PC-3 (cell line): ENCODE data around the gene SDK2. TPM values are rescaled to one million over a fixed set of nuclear protein-coding genes. Genes with fewer than 3 reads are reported as not detected.

Source experiments
- ATAC-seq: fragments of 200-7000 bp; cut with Tn5 transposase; 2 replicates; pipeline ENCODE4 v1.9.1; 2020; ENCODE audit warnings: mild to moderate bottlenecking, moderate library complexity
- BruUV-seq: library from RNA; stranded (reverse); fragments of 400-500 nt; replicated peaks from 2 replicates; lab custom pipeline; 2021; lab: Mats Ljungman, UMichigan
- CTCF ChIA-PET: fragments of 300-600 bp; sonication (Branson Sonifier 250); formaldehyde crosslinking; loops from one replicate; lab custom pipeline; 2022; ENCODE audit warnings: antibody characterized with exemption; lab: Charles Lee
- POLR2A ChIA-PET: fragments of 300-600 bp; sonication (Branson Sonifier 250); formaldehyde crosslinking; loops from one replicate; lab custom pipeline; 2022; ENCODE audit warnings: antibody characterized with exemption; ENCODE audit not compliant: unreplicated experiment; lab: Charles Lee
- DNase-seq: peaks from one replicate; pipeline ENCODE4 v3.0.0-alpha.2; 2015
- H2AFZ ChIP-seq: fragments of 300-600 bp; sonication (generic); 2 replicates; pipeline ENCODE4 v1.6.0; 2016; ENCODE audit warnings: antibody characterized with exemption, low read length
- H3F3A ChIP-seq: fragments of 300-600 bp; sonication (generic); one replicate; pipeline ENCODE4 v1.6.0; 2017; ENCODE audit warnings: antibody characterized with exemption, low read length, control low read depth, mild to moderate bottlenecking; ENCODE audit not compliant: unreplicated experiment
- H3K27ac ChIP-seq: fragments of 300-600 bp; sonication (generic); 2 replicates; pipeline ENCODE4 v1.5.1; 2016; ENCODE audit warnings: mild to moderate bottlenecking, low read length
- H3K27me3 ChIP-seq: fragments of 300-600 bp; sonication (generic); 2 replicates; pipeline ENCODE4 v1.6.1; 2016; ENCODE audit warnings: low read length, mixed read lengths
- H3K36me3 ChIP-seq: fragments of 300-600 bp; sonication (generic); 2 replicates; pipeline ENCODE4 v1.6.1; 2016; ENCODE audit warnings: low read depth, mixed run types, low read length, mixed read lengths
- H3K4me1 ChIP-seq: fragments of 300-600 bp; sonication (generic); 2 replicates; pipeline ENCODE4 v1.5.1; 2016; ENCODE audit warnings: low read length; ENCODE audit not compliant: insufficient read depth
- H3K4me2 ChIP-seq: fragments of 300-600 bp; sonication (generic); 2 replicates; pipeline ENCODE4 v1.6.0; 2016; ENCODE audit warnings: low read length
- H3K4me3 ChIP-seq: fragments of 300-600 bp; sonication (generic); 2 replicates; pipeline ENCODE4 v1.5.1; 2016; ENCODE audit warnings: mild to moderate bottlenecking, low read length, mixed read lengths
- H3K79me2 ChIP-seq: fragments of 300-600 bp; sonication (generic); 2 replicates; pipeline ENCODE4 v1.6.1; 2017; ENCODE audit warnings: low read length, mixed read lengths
- H3K9ac ChIP-seq: fragments of 300-600 bp; sonication (generic); 2 replicates; pipeline ENCODE4 v1.6.0; 2016; ENCODE audit warnings: mild to moderate bottlenecking, low read length
- H3K9me2 ChIP-seq: fragments of 300-600 bp; sonication (generic); replicated peaks from 2 replicates; pipeline ENCODE4 v1.6.1; 2016; ENCODE audit warnings: mixed run types, low read length, mixed read lengths
- H3K9me3 ChIP-seq: fragments of 300-600 bp; sonication (generic); 2 replicates; pipeline ENCODE4 v1.6.1; 2016; ENCODE audit warnings: low read length, mixed read lengths
- H4K20me1 ChIP-seq: fragments of 300-600 bp; sonication (generic); 2 replicates; pipeline ENCODE4 v1.6.1; 2016; ENCODE audit warnings: low read length, mixed read lengths
- EZH2 ChIP-seq: fragments of 300-600 bp; sonication (generic); IDR thresholded peaks from one replicate; pipeline ENCODE4 v1.6.1; 2017; ENCODE audit warnings: antibody characterized with exemption, mild to moderate bottlenecking, low read length; ENCODE audit not compliant: unreplicated experiment
- EZH2phosphoT487 ChIP-seq: fragments of 300-600 bp; sonication (generic); IDR thresholded peaks from 2 replicates; pipeline ENCODE4 v1.6.1; 2018; ENCODE audit warnings: mild to moderate bottlenecking, antibody characterized with exemption, low read length, borderline replicate concordance
- intact Hi-C: fragments of 100-400 bp; cut with micrococcal nuclease; formaldehyde crosslinking; loops from 2 replicates; pipeline ENCODE4 v1.9.0; 2023
- total RNA-seq: library from RNA; depleted of rRNA; stranded (reverse); fragments of >200 nt; gene quantifications from 2 replicates; pipeline ENCODE4 v1.2.3, GENCODE V29; 2014
- TF ChIP-seq, protein P1 (sequence below): fragments of 300-600 bp; sonication (generic); conservative IDR thresholded peaks from 2 replicates; pipeline ENCODE4 v1.5.1; 2017; ENCODE audit warnings: antibody characterized with exemption, low read depth, mild to moderate bottlenecking, low read length

SDK2 gene
- total RNA-seq, 1 experiment from 2014 or later = 0.07 TPM

DNA sequence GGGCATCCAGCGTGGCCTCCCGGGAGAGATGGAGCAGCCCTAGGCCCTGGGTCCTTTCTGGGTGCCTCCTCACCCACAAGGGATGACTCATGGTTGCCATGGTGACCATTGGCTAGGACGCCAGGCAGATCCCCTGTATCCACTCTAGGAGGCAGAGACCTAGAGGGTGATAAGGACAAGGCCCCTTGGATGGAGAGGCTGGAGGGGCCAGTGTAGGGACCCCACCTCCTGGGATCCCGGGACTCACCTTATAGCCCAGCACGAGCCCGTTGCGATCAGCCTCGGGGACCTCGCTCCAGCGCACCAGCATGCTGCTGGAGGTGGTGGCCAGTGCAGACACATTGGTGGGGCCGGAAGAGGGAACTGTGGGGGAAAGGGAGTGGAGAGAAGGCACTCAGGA lies 250.3 kb downstream of the SDK2 start:
- POLR2A ChIA-PET = no interaction called here
- Histone ChIP-seq H3K9me2 (no peaks in the 10 kb centered on the region), H3K4me1 (no peaks in the 10 kb centered on the region), H3F3A (no peaks in the 10 kb centered on the region), H3K4me3 (no peak overlapping the region), H3K79me2 (no peaks in the 10 kb centered on the region), H3K36me3 (no peaks in the 10 kb centered on the region), H3K4me2 (no peak overlapping the region), H3K9me3 (no peaks in the 10 kb centered on the region), H3K9ac (no peak overlapping the region), H2AFZ (no peak overlapping the region), H3K27ac (no peak overlapping the region), H4K20me1 (no peaks in the 10 kb centered on the region), H3K27me3 (peaks cover 41% of the 10 kb centered on the region)
- CTCF ChIA-PET = no interaction called here
- BruUV-seq = no TSS peak
- DNase-seq (peak; percentile 48), ATAC-seq (0 out of 2 replicates have a peak, but pooled peaks have one; percentile 16)
- intact Hi-C loops = no loop called here
- TF ChIP-seq EZH2 (no peak), EZH2phosphoT487 (no peak)
- TF ChIP-seq, protein P1, sequence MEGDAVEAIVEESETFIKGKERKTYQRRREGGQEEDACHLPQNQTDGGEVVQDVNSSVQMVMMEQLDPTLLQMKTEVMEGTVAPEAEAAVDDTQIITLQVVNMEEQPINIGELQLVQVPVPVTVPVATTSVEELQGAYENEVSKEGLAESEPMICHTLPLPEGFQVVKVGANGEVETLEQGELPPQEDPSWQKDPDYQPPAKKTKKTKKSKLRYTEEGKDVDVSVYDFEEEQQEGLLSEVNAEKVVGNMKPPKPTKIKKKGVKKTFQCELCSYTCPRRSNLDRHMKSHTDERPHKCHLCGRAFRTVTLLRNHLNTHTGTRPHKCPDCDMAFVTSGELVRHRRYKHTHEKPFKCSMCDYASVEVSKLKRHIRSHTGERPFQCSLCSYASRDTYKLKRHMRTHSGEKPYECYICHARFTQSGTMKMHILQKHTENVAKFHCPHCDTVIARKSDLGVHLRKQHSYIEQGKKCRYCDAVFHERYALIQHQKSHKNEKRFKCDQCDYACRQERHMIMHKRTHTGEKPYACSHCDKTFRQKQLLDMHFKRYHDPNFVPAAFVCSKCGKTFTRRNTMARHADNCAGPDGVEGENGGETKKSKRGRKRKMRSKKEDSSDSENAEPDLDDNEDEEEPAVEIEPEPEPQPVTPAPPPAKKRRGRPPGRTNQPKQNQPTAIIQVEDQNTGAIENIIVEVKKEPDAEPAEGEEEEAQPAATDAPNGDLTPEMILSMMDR = no peak

- ATAC-seq = no peak
- Histone ChIP-seq H3K27me3 (peaks cover 35% of the 10 kb centered on the region), H3K4me1 (no peaks in the 10 kb centered on the region), H2AFZ (no peak overlapping the region), H4K20me1 (no peaks in the 10 kb centered on the region), H3F3A (no peaks in the 10 kb centered on the region), H3K36me3 (no peaks in the 10 kb centered on the region), H3K4me3 (no peak overlapping the region), H3K9me3 (no peaks in the 10 kb centered on the region), H3K79me2 (no peaks in the 10 kb centered on the region), H3K27ac (no peak overlapping the region), H3K4me2 (no peak overlapping the region), H3K9ac (no peak overlapping the region), H3K9me2 (no peaks in the 10 kb centered on the region)
- no TSS peak for BruUV-seq
- no peak for TF ChIP-seq EZH2
- no peak for TF ChIP-seq EZH2phosphoT487
- TF ChIP-seq, protein P1 = no peak
- no peak for DNase-seq
- intact Hi-C loops = no loop called here
- POLR2A ChIA-PET = no interaction called here
- CTCF ChIA-PET = no interaction called here
Measured at GRCh38 chr17:73393381-73393780, 250.9 kb downstream of the SDK2 start.

DNA sequence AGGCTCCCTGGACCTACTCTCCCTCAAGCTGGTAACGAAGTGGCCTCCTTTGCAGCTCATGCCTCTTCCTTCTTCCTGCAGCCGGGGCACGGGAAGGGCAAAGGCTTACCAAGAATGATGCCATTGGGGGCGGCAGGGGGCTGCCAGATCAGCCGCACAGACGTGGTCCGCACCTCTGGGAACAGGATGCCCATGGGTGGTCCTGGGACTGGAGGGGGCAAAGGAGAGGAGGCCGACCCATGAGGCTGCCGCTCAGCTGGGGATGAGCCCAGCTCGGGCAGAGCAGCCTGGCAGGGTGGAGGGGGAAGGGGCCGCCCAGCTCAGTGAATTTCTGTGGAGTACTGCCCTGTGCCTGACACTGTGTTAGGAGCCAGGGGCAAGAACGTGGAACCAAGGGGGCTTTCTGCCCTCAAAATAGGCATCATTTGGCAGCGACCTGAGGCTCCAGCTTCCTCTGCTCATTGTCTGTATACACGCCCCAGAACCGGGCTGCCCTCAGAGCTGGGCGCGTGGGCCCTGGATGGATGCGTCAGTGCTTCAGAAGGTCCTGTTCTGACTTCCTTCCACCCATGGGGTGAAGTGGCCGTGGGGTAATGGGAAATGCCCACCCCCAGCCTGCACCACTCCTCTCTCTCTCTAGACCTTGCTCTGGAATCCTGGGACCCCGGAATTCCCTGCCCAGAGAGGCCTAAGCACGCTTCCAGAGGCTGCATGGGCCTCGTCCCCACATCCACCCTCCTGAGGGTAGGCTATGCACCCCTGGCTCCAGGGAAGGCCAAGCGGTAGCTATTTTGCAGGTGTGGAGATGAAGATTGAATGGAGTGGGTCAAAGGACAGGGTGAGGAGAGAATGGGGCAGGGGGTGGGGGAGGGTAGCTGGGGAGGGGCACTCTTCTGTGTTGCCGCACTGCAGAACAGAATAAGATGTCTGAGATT lies 252.6 kb downstream of the SDK2 start:
- ChIA-PET CTCF (no interaction called here), POLR2A (no interaction called here)
- no peaks in the 10 kb centered on the region for H4K20me1 ChIP-seq

More for the DNA sequence above, 252.6 kb downstream of the SDK2 start:
- DNase-seq (no peak), ATAC-seq (no peak)
- H3K79me2 ChIP-seq = no peaks in the 10 kb centered on the region
- H3K9me2 ChIP-seq = no peaks in the 10 kb centered on the region
- no peaks in the 10 kb centered on the region for H3K4me1 ChIP-seq
- H3K9ac ChIP-seq = no peak overlapping the region
- TF ChIP-seq, protein P1 = no peak
- TF ChIP-seq EZH2 (no peak), EZH2phosphoT487 (no peak)
- no peak overlapping the region for H3K27ac ChIP-seq
- no TSS peak for BruUV-seq
- H3K36me3 ChIP-seq = no peaks in the 10 kb centered on the region
- no peaks in the 10 kb centered on the region for H3F3A ChIP-seq
- H3K27me3 ChIP-seq = peaks cover 20% of the 10 kb centered on the region; the same call in 1 of the 2 replicates
- intact Hi-C loops = no loop called here
- H2AFZ ChIP-seq = no peak overlapping the region
- H3K9me3 ChIP-seq = no peaks in the 10 kb centered on the region
- no peak overlapping the region for H3K4me2 ChIP-seq
- H3K4me3 ChIP-seq = no peak overlapping the region
